ENCODE results near the gene TNIP3.

GRCh38 chr4:121212806-121213205, 48.7 kb upstream of the TNIP3 start:
- TF ChIP-seq, protein P1, sequence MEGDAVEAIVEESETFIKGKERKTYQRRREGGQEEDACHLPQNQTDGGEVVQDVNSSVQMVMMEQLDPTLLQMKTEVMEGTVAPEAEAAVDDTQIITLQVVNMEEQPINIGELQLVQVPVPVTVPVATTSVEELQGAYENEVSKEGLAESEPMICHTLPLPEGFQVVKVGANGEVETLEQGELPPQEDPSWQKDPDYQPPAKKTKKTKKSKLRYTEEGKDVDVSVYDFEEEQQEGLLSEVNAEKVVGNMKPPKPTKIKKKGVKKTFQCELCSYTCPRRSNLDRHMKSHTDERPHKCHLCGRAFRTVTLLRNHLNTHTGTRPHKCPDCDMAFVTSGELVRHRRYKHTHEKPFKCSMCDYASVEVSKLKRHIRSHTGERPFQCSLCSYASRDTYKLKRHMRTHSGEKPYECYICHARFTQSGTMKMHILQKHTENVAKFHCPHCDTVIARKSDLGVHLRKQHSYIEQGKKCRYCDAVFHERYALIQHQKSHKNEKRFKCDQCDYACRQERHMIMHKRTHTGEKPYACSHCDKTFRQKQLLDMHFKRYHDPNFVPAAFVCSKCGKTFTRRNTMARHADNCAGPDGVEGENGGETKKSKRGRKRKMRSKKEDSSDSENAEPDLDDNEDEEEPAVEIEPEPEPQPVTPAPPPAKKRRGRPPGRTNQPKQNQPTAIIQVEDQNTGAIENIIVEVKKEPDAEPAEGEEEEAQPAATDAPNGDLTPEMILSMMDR (IDR thresholded peaks at IDR 0.05): no peak
- no peak for TF ChIP-seq ZFX (IDR thresholded peaks at IDR 0.05; ENCODE audit: borderline replicate concordance)

All from 22Rv1 (cell line).